SK-N-SH treated with all-trans-retinoic acid at 6 μM for 48 hours (cell line): Measurements from ENCODE around the gene KIF1A.

Source experiments
- ATAC-seq: fragments of 200-7000 bp; cut with Tn5 transposase; 3 replicates; pipeline ENCODE4 v1.9.1; 2020; ENCODE audit warnings: mild to moderate bottlenecking, moderate library complexity
- ARNTL ChIP-seq: fragments of 450-650 bp; formaldehyde crosslinking; IDR thresholded peaks from 2 replicates; pipeline ENCODE4 v1.5.0; 2020; ENCODE audit warnings: low read depth, mild to moderate bottlenecking, moderate library complexity, borderline replicate concordance
- BACH2 ChIP-seq: fragments of 250-450 bp; sonication (Bioruptor Pico); IDR thresholded peaks from 2 replicates; pipeline ENCODE4 v1.9.0; 2021; ENCODE audit warnings: mild to moderate bottlenecking, borderline replicate concordance
- CREB5 ChIP-seq: fragments of 250-450 bp; sonication (Bioruptor Pico); IDR thresholded peaks from 2 replicates; pipeline ENCODE4 v1.5.1; 2020; ENCODE audit warnings: low read depth, mild to moderate bottlenecking, moderate library complexity
- CSDC2 ChIP-seq: fragments of 250-450 bp; sonication (Bioruptor Pico); IDR thresholded peaks from 2 replicates; pipeline ENCODE4 v1.5.0; 2020; ENCODE audit warnings: mild to moderate bottlenecking, moderate library complexity
- CSRNP3 ChIP-seq: fragments of 250-450 bp; sonication (Bioruptor Pico); IDR thresholded peaks from 2 replicates; pipeline ENCODE4 v1.5.1; 2021; ENCODE audit warnings: mild to moderate bottlenecking, moderate library complexity
- ESRRG ChIP-seq: fragments of 250-450 bp; sonication (Bioruptor Pico); IDR thresholded peaks from 2 replicates; pipeline ENCODE4 v1.6.1; 2021; ENCODE audit warnings: mild to moderate bottlenecking
- GLIS3 ChIP-seq: fragments of 250-450 bp; sonication (Bioruptor Pico); IDR thresholded peaks from 2 replicates; pipeline ENCODE4 v1.5.0; 2020; ENCODE audit warnings: mild to moderate bottlenecking, moderate library complexity
- ISL1 ChIP-seq: fragments of 250-450 bp; sonication (Bioruptor Pico); IDR thresholded peaks from 2 replicates; pipeline ENCODE4 v2.1.2; 2022; ENCODE audit warnings: mild to moderate bottlenecking, moderate library complexity
- OSR1 ChIP-seq: fragments of 250-450 bp; sonication (Bioruptor Pico); IDR thresholded peaks from 2 replicates; pipeline ENCODE4 v1.8.0; 2022; ENCODE audit warnings: moderate library complexity, mild to moderate bottlenecking, inconsistent platforms
- PATZ1 ChIP-seq: fragments of 250-450 bp; sonication (Bioruptor Pico); IDR thresholded peaks from 2 replicates; pipeline ENCODE4 v1.8.0; 2020; ENCODE audit warnings: mild to moderate bottlenecking, moderate library complexity, borderline replicate concordance
- POU6F1 ChIP-seq: fragments of 250-450 bp; sonication (Bioruptor Pico); IDR thresholded peaks from 2 replicates; pipeline ENCODE4 v1.8.0; 2021; ENCODE audit warnings: low read depth, mild to moderate bottlenecking, moderate library complexity, borderline replicate concordance
- PPARA ChIP-seq: fragments of 250-450 bp; sonication (Bioruptor Pico); IDR thresholded peaks from 2 replicates; pipeline ENCODE4 v1.5.0; 2020; ENCODE audit warnings: mild to moderate bottlenecking, borderline replicate concordance
- SNAI2 ChIP-seq: fragments of 250-450 bp; sonication (Bioruptor Pico); IDR thresholded peaks from 2 replicates; pipeline ENCODE4 v1.5.0; 2020; ENCODE audit warnings: mild to moderate bottlenecking, moderate library complexity
- TCF4 ChIP-seq: fragments of 250-450 bp; sonication (Bioruptor Pico); IDR thresholded peaks from 2 replicates; pipeline ENCODE4 v1.8.0; 2021; ENCODE audit warnings: mild to moderate bottlenecking, moderate library complexity, borderline replicate concordance
- TOX ChIP-seq: fragments of 250-450 bp; sonication (Bioruptor Pico); IDR thresholded peaks from 2 replicates; pipeline ENCODE4 v1.8.0; 2021; ENCODE audit warnings: mild to moderate bottlenecking, moderate library complexity, borderline replicate concordance
- TSHZ2 ChIP-seq: fragments of 250-450 bp; sonication (Bioruptor Pico); IDR thresholded peaks from 2 replicates; pipeline ENCODE4 v1.5.0; 2020; ENCODE audit warnings: mild to moderate bottlenecking, moderate library complexity
- ZC3H10 ChIP-seq: fragments of 250-450 bp; sonication (Bioruptor Pico); IDR thresholded peaks from 2 replicates; pipeline ENCODE4 v1.5.1; 2021; ENCODE audit warnings: mild to moderate bottlenecking, moderate library complexity
- ZFP3 ChIP-seq: fragments of 250-450 bp; sonication (Bioruptor Pico); IDR thresholded peaks from 2 replicates; pipeline ENCODE4 v1.5.0; 2020; ENCODE audit warnings: mild to moderate bottlenecking, moderate library complexity
- ZFP30 ChIP-seq: fragments of 450-650 bp; formaldehyde crosslinking; IDR thresholded peaks from 2 replicates; pipeline ENCODE4 v1.5.0; 2022; ENCODE audit warnings: mild to moderate bottlenecking, moderate library complexity
- ZNF565 ChIP-seq: fragments of 450-650 bp; formaldehyde crosslinking; conservative IDR thresholded peaks from 2 replicates; pipeline ENCODE4 v1.5.0; 2020; ENCODE audit warnings: low read depth, mild to moderate bottlenecking, moderate library complexity
- ZNF8 ChIP-seq: fragments of 450-650 bp; formaldehyde crosslinking; IDR thresholded peaks from 2 replicates; pipeline ENCODE4 v1.5.0; 2020; ENCODE audit warnings: mild to moderate bottlenecking, moderate library complexity

The KIF1A gene

GRCh38 chr2:240858871-240859270 is 38.9 kb upstream of the KIF1A start:
- TF ChIP-seq ZC3H10 (CRISPR knock-in tag) (no peak), ZFP30 (CRISPR knock-in tag) (no peak), CSDC2 (CRISPR knock-in tag) (no peak), CSRNP3 (CRISPR knock-in tag) (no peak), OSR1 (CRISPR knock-in tag) (no peak), TCF4 (CRISPR knock-in tag) (no peak), TOX (CRISPR knock-in tag) (no peak), PATZ1 (no peak)
- ATAC-seq = no peak

- ATAC-seq = no peak
- TF ChIP-seq CSRNP3 (CRISPR knock-in tag) = no peak
- no peak for TF ChIP-seq ZNF8
- no peak for TF ChIP-seq ZNF565 (CRISPR knock-in tag)
- TF ChIP-seq CREB5 (CRISPR knock-in tag) = no peak
- TF ChIP-seq ZC3H10 (CRISPR knock-in tag) = no peak
- TF ChIP-seq GLIS3 (CRISPR knock-in tag) = no peak
- TF ChIP-seq ARNTL (CRISPR knock-in tag) = no peak
- TF ChIP-seq OSR1 (CRISPR knock-in tag) = no peak
- no peak for TF ChIP-seq ZFP30 (CRISPR knock-in tag)
- TF ChIP-seq PATZ1 = no peak
- TF ChIP-seq CSDC2 (CRISPR knock-in tag) = no peak
Observed at GRCh38 chr2:240858321-240858720, 38.3 kb upstream of the KIF1A start.

- no peak for ATAC-seq
- TF ChIP-seq POU6F1 (CRISPR knock-in tag) = no peak
- no peak for TF ChIP-seq TOX (CRISPR knock-in tag)
- no peak for TF ChIP-seq SNAI2 (CRISPR knock-in tag)
- TF ChIP-seq CSDC2 (CRISPR knock-in tag) = no peak
- TF ChIP-seq TCF4 (CRISPR knock-in tag) = no peak
- no peak for TF ChIP-seq TSHZ2 (CRISPR knock-in tag)
- no peak for TF ChIP-seq ARNTL (CRISPR knock-in tag)
- TF ChIP-seq ISL1 (CRISPR knock-in tag) = no peak
- TF ChIP-seq PPARA (CRISPR knock-in tag) = no peak
- no peak for TF ChIP-seq ZFP30 (CRISPR knock-in tag)
- TF ChIP-seq GLIS3 (CRISPR knock-in tag) = no peak
- no peak for TF ChIP-seq BACH2 (CRISPR knock-in tag)
- no peak for TF ChIP-seq ESRRG (CRISPR knock-in tag)
- no peak for TF ChIP-seq ZNF565 (CRISPR knock-in tag)
- TF ChIP-seq ZFP3 = no peak
- TF ChIP-seq CREB5 (CRISPR knock-in tag) = no peak
- no peak for TF ChIP-seq OSR1 (CRISPR knock-in tag)
- TF ChIP-seq ZNF8 = no peak
Observed at GRCh38 chr2:240857039-240858008, 37.3 kb upstream of the KIF1A start.
